Diencephalon (tissue), 1 donor: ENCODE data around the gene CAPS. TPM values are rescaled to one million over a fixed set of nuclear protein-coding genes. Genes with fewer than 3 reads are reported as not detected.

ENCODE experiments used
- total RNA-seq: library from RNA; depleted of rRNA; stranded (reverse); fragments of >200 nt; gene quantifications from one replicate; pipeline ENCODE4 v1.2.3, GENCODE V29; 2014

Gene CAPS
- 35.8 TPM for total RNA-seq

DNA sequence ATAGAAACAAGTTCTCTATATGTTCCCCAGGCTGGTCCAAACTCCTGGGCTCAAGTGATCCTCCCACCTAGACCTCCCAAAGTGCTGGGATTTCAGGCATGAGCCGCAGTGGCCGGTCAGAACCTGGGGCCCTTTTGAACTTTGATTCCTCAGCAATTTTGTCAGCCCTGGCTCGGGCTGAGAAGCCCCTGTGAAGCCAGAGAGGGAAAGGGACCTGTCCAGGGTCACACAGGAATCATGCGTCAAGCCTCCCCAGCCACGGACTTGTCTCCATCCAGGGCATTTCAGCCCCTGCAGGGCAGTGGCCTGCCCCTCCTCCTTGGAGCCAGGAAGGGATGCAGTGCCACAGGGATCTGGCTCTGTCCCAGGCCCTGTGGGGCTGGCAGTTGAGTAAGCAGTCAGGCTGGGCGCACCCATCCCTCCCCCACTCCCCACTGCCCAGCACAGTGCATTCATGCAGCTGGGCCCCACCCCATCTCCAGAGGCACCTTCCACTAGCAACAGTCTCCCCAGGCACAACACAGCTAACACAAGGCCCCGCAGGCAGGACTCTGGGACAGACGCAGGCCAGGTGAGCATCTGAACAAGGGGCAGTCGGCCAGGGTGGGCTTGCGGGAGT lies at the start of gene CAPS:
CAPS (plus strand) TSS at position 516 of the 619 bp plus-strand sequence. CDS start 153 bp downstream, outside the sequence.

DNA sequence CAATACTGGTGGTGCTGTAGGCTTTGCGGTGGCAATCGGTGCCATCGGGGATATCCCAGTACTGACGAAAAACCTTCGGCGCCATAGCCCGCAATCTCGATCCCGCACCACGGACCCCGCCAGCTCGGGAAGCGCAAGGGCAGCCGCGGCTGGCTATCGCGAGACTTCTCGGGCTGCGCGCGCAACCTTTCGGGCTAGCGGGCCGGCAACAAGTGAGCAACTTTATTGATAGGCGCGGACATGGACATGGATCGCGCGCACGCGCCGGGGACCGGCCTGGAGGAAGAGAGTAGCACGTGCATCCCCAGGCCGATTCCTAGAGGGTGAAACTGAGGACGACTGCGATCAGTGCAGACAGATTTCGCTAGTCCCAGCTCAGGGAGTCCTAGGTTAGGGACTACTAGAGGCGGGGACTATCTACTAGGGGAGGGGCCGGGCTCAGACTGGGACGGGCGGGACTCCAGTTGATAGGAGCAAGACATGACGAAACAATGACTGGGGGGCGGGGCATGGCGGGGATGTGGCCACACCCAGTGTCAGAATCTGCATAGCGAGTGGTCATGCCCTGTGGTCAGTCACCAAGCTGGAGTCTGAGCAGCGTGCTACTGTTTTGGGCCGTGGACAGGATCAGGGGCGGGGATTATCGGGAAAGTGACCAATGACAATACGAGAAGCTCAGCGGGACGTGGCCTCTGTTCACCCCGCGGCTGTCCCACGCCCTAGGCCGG lies 10.3 kb upstream of the CAPS start, which contains the start of gene NDUFA11:
NDUFA11 (minus strand) TSS at position 167 of the 728 bp plus-strand sequence; CDS start at position 85, 82 bp downstream.

DNA sequence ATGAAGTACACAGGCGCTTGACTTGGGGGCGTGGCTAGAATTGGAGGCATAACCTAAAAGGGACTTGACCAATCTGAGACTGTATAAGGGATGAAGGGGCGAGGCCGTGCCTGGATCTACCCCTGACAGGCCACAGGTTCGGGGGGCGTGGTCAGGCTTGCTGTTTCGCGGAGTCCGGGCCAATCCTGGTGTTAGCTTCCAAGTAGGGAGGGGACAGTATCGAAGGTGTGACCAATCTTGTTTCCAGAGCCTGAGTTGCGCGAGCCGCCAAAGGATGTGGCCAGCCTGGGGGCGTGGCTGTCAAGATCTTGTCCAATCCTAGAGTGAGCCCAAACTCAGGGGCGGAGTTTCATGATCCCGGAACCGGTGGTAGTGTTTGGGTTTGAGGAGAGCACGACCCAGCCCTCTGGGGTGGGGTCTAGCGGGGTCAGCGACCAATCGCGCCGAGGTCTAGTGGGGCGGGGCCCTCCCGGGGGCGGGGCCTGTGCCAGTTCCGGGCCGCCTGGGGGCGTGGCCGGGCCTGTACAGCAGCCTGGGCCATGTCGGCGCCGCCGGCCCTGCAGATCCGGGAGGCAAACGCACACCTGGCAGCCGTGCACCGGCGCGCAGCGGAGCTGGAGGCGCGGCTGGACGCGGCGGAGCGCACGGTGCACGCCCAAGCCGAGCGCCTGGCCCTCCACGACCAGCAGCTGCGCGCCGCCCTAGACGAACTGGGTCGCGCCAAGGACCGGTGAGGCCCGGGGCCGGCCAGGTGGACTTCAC lies 9.5 kb upstream of the CAPS start, which contains the start of gene VMAC:
VMAC (plus strand) TSS at position 521 of the 762 bp plus-strand sequence; CDS start at position 540, 19 bp downstream.

Other genes starting within 250 kb of the CAPS start
- gene MICOS13, start 233.7 kb upstream of the CAPS start, total RNA-seq = 27.2 TPM
- 39.9 TPM for gene HSD11B1L, start 233.2 kb upstream of the CAPS start, total RNA-seq
- 281 TPM for gene RPL36, start 224.0 kb upstream of the CAPS start, total RNA-seq
- gene LONP1, start 194.1 kb upstream of the CAPS start, total RNA-seq = 50.5 TPM
- gene CATSPERD, start 193.6 kb upstream of the CAPS start, total RNA-seq = 0.23 TPM
- 0.69 TPM for gene PRR22, start 129.5 kb upstream of the CAPS start, total RNA-seq
- gene DUS3L, start 123.1 kb upstream of the CAPS start, total RNA-seq = 10.6 TPM
- not detected for gene NRTN, start 109.2 kb upstream of the CAPS start, total RNA-seq
- gene FUT6, start 74.6 kb upstream of the CAPS start, total RNA-seq = not detected
- not detected for gene FUT3, start 62.8 kb upstream of the CAPS start, total RNA-seq
- not detected for gene FUT5, start 43.7 kb upstream of the CAPS start, total RNA-seq
- 131 TPM for gene NDUFA11, start 10.5 kb upstream of the CAPS start, total RNA-seq
- 3.7 TPM for gene VMAC, start 9.4 kb upstream of the CAPS start, total RNA-seq
- gene RANBP3, start 63.9 kb downstream of the CAPS start, total RNA-seq = 44.8 TPM
- gene RFX2, start 196.2 kb downstream of the CAPS start, total RNA-seq = 7.6 TPM
- gene ACSBG2, start 221.4 kb downstream of the CAPS start, total RNA-seq = not detected